Measurements from ENCODE around the gene TAAR1.
"Not testable (repeated sequence)": the region's sequence is repeated elsewhere in the genome, so short reads cannot be mapped to it uniquely, and the experiment has no call there.

Gene TAAR1

GRCh38 chr6:132683543-132683942 is 24.6 kb upstream of the TAAR1 start:
- Histone ChIP-seq H3K4me3 (ENCODE audit: low read depth, low read length, poor library complexity, severe bottlenecking) (no peak overlapping the region), H3K79me2 (ENCODE audit: insufficient read depth, low read length) (no peaks in the 10 kb centered on the region), H3K36me3 (ENCODE audit: insufficient read depth, low read length) (no peaks in the 10 kb centered on the region), H3K9ac (ENCODE audit: low read length) (no peak overlapping the region), H3K9me3 (ENCODE audit: low read length) (no peaks in the 10 kb centered on the region), H4K20me1 (ENCODE audit: insufficient read depth, low read length) (no peaks in the 10 kb centered on the region), H3K27me3 (ENCODE audit: insufficient read depth, low read length) (no peaks in the 10 kb centered on the region), H2AFZ (ENCODE audit: low read length) (no peak overlapping the region), H3F3A (ENCODE audit: insufficient read depth, low read length) (no peaks in the 10 kb centered on the region), H3K4me1 (ENCODE audit: insufficient read depth, low read length, severe bottlenecking) (no peaks in the 10 kb centered on the region), H3K4me2 (ENCODE audit: low read length) (no peak overlapping the region), H3K27ac (ENCODE audit: low read depth, low read length, poor library complexity, severe bottlenecking) (no peak overlapping the region), H3K9me2 (ENCODE audit: low read depth, low read length) (no peaks in the 10 kb centered on the region)
- TF ChIP-seq CTCF (IDR thresholded peaks at IDR 0.05; ENCODE audit: low read length) (no peak), EZH2 (IDR thresholded peaks at IDR 0.05; ENCODE audit: borderline replicate concordance, low read length) (no peak)

- H3K4me1 ChIP-seq (ENCODE audit: insufficient read depth, low read length, severe bottlenecking); H3K9me2 ChIP-seq (ENCODE audit: low read depth, low read length); H3K9ac ChIP-seq (ENCODE audit: low read length); H3K4me2 ChIP-seq (ENCODE audit: low read length); H3K27ac ChIP-seq (ENCODE audit: low read depth, low read length, poor library complexity, severe bottlenecking); H3K9me3 ChIP-seq (ENCODE audit: low read length); H3K36me3 ChIP-seq (ENCODE audit: insufficient read depth, low read length); H3F3A ChIP-seq (ENCODE audit: insufficient read depth, low read length); H2AFZ ChIP-seq (ENCODE audit: low read length); H4K20me1 ChIP-seq (ENCODE audit: insufficient read depth, low read length); H3K79me2 ChIP-seq (ENCODE audit: insufficient read depth, low read length); H3K4me3 ChIP-seq (ENCODE audit: low read depth, low read length, poor library complexity, severe bottlenecking); H3K27me3 ChIP-seq (ENCODE audit: insufficient read depth, low read length): not testable (repeated sequence)
Measured at GRCh38 chr6:132679094-132679493, 20.1 kb upstream of the TAAR1 start.

- Histone ChIP-seq H4K20me1 (ENCODE audit: insufficient read depth, low read length) (no peaks in the 10 kb centered on the region), H3K27ac (ENCODE audit: low read depth, low read length, poor library complexity, severe bottlenecking) (no peak overlapping the region), H3K27me3 (ENCODE audit: insufficient read depth, low read length) (peaks cover 5% of the 10 kb centered on the region; the same call in 1 of the 2 replicates), H2AFZ (ENCODE audit: low read length) (no peak overlapping the region), H3K9me3 (ENCODE audit: low read length) (no peaks in the 10 kb centered on the region), H3K4me1 (ENCODE audit: insufficient read depth, low read length, severe bottlenecking) (peaks cover 5% of the 10 kb centered on the region), H3F3A (ENCODE audit: insufficient read depth, low read length) (no peaks in the 10 kb centered on the region), H3K9ac (ENCODE audit: low read length) (no peak overlapping the region), H3K79me2 (ENCODE audit: insufficient read depth, low read length) (no peaks in the 10 kb centered on the region), H3K36me3 (ENCODE audit: insufficient read depth, low read length) (no peaks in the 10 kb centered on the region), H3K4me3 (ENCODE audit: low read depth, low read length, poor library complexity, severe bottlenecking) (no peak overlapping the region), H3K4me2 (ENCODE audit: low read length) (no peak overlapping the region), H3K9me2 (ENCODE audit: low read depth, low read length) (no peaks in the 10 kb centered on the region)
- no peak for TF ChIP-seq CTCF (IDR thresholded peaks at IDR 0.05; ENCODE audit: low read length)
- TF ChIP-seq EZH2 (IDR thresholded peaks at IDR 0.05; ENCODE audit: borderline replicate concordance, low read length) = no peak
Measured at GRCh38 chr6:132675749-132676148, 16.8 kb upstream of the TAAR1 start.

GRCh38 chr6:132675002-132675401 is 16.0 kb upstream of the TAAR1 start:
- Histone ChIP-seq H3K4me2 (ENCODE audit: low read length) (no peak overlapping the region), H3K4me3 (ENCODE audit: low read depth, low read length, poor library complexity, severe bottlenecking) (no peak overlapping the region), H3K36me3 (ENCODE audit: insufficient read depth, low read length) (no peaks in the 10 kb centered on the region), H3F3A (ENCODE audit: insufficient read depth, low read length) (no peaks in the 10 kb centered on the region), H3K27ac (ENCODE audit: low read depth, low read length, poor library complexity, severe bottlenecking) (no peak overlapping the region), H3K9me3 (ENCODE audit: low read length) (no peaks in the 10 kb centered on the region), H3K4me1 (ENCODE audit: insufficient read depth, low read length, severe bottlenecking) (peaks cover 5% of the 10 kb centered on the region), H3K27me3 (ENCODE audit: insufficient read depth, low read length) (peaks cover 5% of the 10 kb centered on the region; the same call in 1 of the 2 replicates), H3K9me2 (ENCODE audit: low read depth, low read length) (no peaks in the 10 kb centered on the region), H3K9ac (ENCODE audit: low read length) (no peak overlapping the region), H2AFZ (ENCODE audit: low read length) (no peak overlapping the region), H3K79me2 (ENCODE audit: insufficient read depth, low read length) (no peaks in the 10 kb centered on the region), H4K20me1 (ENCODE audit: insufficient read depth, low read length) (no peaks in the 10 kb centered on the region)
- TF ChIP-seq EZH2 (IDR thresholded peaks at IDR 0.05; ENCODE audit: borderline replicate concordance, low read length) = no peak
- TF ChIP-seq CTCF (IDR thresholded peaks at IDR 0.05; ENCODE audit: low read length) = no peak

Data from OCI-LY1 (cell line).